ENCODE measurements around the gene AGPAT4.

Gene AGPAT4

DNA sequence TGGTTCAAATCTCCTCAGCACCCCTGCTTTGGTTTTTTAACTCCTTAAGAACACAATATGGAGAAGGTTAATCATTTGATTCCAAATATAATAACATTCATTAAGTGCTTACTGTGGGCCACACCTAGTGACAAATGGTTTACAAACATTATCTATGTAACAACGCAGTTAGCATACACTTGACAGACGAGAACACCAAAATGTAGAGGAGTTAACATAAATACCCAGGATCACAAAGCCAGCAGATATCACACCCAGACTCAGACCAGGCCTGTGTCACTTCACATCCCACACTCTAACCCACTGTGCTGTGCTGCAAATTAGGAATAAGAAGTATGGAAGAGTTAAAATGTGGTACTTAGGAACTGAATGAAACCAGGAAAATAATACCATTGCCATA lies 82.9 kb downstream of the AGPAT4 start:
- Histone ChIP-seq H3K4me3 (ENCODE audit: low read length) (no peak overlapping the region), H3K27ac (ENCODE audit: low read depth, low read length) (no peak overlapping the region), H3F3A (ENCODE audit: control insufficient read depth, insufficient read depth) (no peaks in the 10 kb centered on the region), H3K27me3 (ENCODE audit: control insufficient read depth, low read length) (no peaks in the 10 kb centered on the region), H4K20me1 (ENCODE audit: control insufficient read depth, insufficient read depth, low read depth, low read length) (no peaks in the 10 kb centered on the region), H3K36me3 (ENCODE audit: control insufficient read depth, low read length) (no peaks in the 10 kb centered on the region), H3K4me2 (ENCODE audit: low read length) (no peak overlapping the region), H3K4me1 (ENCODE audit: control insufficient read depth, low read length) (no peaks in the 10 kb centered on the region), H3K9me3 (ENCODE audit: control insufficient read depth, insufficient read depth, low read length) (no peaks in the 10 kb centered on the region), H3K9me2 (replicated peaks; ENCODE audit: control insufficient read depth, low read length) (no peaks in the 10 kb centered on the region), H3K79me2 (ENCODE audit: control insufficient read depth, low read length) (no peaks in the 10 kb centered on the region)
- TF ChIP-seq, protein P1, sequence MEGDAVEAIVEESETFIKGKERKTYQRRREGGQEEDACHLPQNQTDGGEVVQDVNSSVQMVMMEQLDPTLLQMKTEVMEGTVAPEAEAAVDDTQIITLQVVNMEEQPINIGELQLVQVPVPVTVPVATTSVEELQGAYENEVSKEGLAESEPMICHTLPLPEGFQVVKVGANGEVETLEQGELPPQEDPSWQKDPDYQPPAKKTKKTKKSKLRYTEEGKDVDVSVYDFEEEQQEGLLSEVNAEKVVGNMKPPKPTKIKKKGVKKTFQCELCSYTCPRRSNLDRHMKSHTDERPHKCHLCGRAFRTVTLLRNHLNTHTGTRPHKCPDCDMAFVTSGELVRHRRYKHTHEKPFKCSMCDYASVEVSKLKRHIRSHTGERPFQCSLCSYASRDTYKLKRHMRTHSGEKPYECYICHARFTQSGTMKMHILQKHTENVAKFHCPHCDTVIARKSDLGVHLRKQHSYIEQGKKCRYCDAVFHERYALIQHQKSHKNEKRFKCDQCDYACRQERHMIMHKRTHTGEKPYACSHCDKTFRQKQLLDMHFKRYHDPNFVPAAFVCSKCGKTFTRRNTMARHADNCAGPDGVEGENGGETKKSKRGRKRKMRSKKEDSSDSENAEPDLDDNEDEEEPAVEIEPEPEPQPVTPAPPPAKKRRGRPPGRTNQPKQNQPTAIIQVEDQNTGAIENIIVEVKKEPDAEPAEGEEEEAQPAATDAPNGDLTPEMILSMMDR (IDR thresholded peaks at IDR 0.05; ENCODE audit: low read depth, low read length, poor library complexity, severe bottlenecking), result no peak
- no peak for TF ChIP-seq EZH2phosphoT487 (IDR thresholded peaks at IDR 0.05; ENCODE audit: borderline replicate concordance, low read length)

DNA sequence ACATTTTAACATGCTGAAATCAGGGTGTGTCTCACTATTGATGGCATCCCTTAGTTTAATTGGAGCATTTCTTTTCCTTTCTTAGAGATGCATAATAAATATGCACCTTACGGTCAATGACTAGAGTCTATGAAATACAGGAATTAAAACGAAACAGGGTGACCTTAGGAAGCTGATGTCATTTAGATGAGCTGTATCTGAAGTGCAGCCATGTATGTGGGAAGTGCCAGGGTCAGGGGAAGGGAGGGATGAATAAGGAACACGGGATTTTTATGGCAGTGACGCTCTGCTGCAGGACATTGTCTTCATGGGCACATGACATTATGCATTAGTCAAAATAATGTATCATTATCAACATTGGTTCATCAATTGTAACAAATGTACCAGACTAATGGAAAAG lies 84.0 kb downstream of the AGPAT4 start:
- TF ChIP-seq, protein P1 (IDR thresholded peaks at IDR 0.05; ENCODE audit: low read depth, low read length, poor library complexity, severe bottlenecking), result no peak
- TF ChIP-seq EZH2phosphoT487 (IDR thresholded peaks at IDR 0.05; ENCODE audit: borderline replicate concordance, low read length), result no peak
- H3K79me2 ChIP-seq (ENCODE audit: control insufficient read depth, low read length), result no peaks in the 10 kb centered on the region
- H3K27ac ChIP-seq (ENCODE audit: low read depth, low read length), result no peak overlapping the region
- no peaks in the 10 kb centered on the region for H3K9me2 ChIP-seq (replicated peaks; ENCODE audit: control insufficient read depth, low read length)
- no peak overlapping the region for H3K4me2 ChIP-seq (ENCODE audit: low read length)
- no peak overlapping the region for H3K4me3 ChIP-seq (ENCODE audit: low read length)
- H4K20me1 ChIP-seq (ENCODE audit: control insufficient read depth, insufficient read depth, low read depth, low read length), result no peaks in the 10 kb centered on the region
- H3K36me3 ChIP-seq (ENCODE audit: control insufficient read depth, low read length), result no peaks in the 10 kb centered on the region
- H3F3A ChIP-seq (ENCODE audit: control insufficient read depth, insufficient read depth), result no peaks in the 10 kb centered on the region
- H3K4me1 ChIP-seq (ENCODE audit: control insufficient read depth, low read length), result no peaks in the 10 kb centered on the region
- no peaks in the 10 kb centered on the region for H3K9me3 ChIP-seq (ENCODE audit: control insufficient read depth, insufficient read depth, low read length)
- H3K27me3 ChIP-seq (ENCODE audit: control insufficient read depth, low read length), result no peaks in the 10 kb centered on the region

DNA sequence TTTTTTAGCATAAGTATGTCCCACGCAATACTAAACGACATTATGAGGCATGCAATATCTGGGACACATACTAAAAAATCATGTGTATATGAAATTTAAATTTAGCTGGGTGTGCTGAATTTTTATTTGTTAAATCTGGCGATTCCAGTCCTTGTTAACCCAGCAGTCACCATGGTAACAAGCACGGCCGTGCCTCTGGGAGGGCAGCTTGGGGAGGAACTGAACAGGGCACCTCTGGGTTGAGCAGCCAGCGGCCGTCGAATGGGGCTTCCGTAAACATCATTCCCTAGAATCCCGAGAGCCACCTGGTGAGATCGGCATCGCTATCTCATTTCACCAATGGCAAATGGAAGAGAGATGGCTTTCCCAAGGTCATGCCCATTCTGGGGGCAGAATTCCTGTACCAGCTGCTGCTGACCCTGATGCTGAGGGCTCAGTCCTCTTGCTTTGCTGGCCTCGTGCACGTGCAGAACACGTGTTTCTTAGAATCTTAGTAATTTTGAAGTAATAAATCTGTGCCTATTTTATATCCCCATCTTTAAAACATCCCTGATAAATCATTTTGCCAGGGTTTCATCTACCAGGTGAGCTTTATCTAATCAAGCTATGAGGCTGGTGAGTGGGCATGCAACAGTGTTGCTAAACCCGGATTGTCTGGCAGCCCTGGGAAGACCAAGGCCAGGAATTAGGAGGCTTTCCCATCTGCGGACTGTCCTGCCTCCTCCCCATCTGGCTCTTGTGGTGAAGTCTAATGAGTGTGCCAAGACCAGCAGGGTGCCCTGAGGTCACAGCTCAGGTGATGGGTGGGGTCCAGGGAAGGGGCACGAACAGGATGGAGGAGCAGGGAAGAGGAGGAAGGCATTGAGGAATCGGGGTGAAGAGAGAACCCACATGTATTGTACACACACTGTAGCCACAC lies 85.1 kb downstream of the AGPAT4 start:
- H3K4me2 ChIP-seq (ENCODE audit: low read length), result no peak overlapping the region
- no peaks in the 10 kb centered on the region for H3K27me3 ChIP-seq (ENCODE audit: control insufficient read depth, low read length)
- H3F3A ChIP-seq (ENCODE audit: control insufficient read depth, insufficient read depth), result no peaks in the 10 kb centered on the region
- no peak for TF ChIP-seq EZH2phosphoT487 (IDR thresholded peaks at IDR 0.05; ENCODE audit: borderline replicate concordance, low read length)
- TF ChIP-seq, protein P1 (IDR thresholded peaks at IDR 0.05; ENCODE audit: low read depth, low read length, poor library complexity, severe bottlenecking), result no peak
- H3K9me2 ChIP-seq (replicated peaks; ENCODE audit: control insufficient read depth, low read length), result no peaks in the 10 kb centered on the region
- H3K36me3 ChIP-seq (ENCODE audit: control insufficient read depth, low read length), result no peaks in the 10 kb centered on the region
- no peaks in the 10 kb centered on the region for H3K79me2 ChIP-seq (ENCODE audit: control insufficient read depth, low read length)
- H3K9me3 ChIP-seq (ENCODE audit: control insufficient read depth, insufficient read depth, low read length), result no peaks in the 10 kb centered on the region
- H3K4me1 ChIP-seq (ENCODE audit: control insufficient read depth, low read length), result no peaks in the 10 kb centered on the region
- no peak overlapping the region for H3K4me3 ChIP-seq (ENCODE audit: low read length)
- H4K20me1 ChIP-seq (ENCODE audit: control insufficient read depth, insufficient read depth, low read depth, low read length), result no peaks in the 10 kb centered on the region
- no peak overlapping the region for H3K27ac ChIP-seq (ENCODE audit: low read depth, low read length)

All from DOHH2 (cell line).